GM21619 (cell line): Measurements from ENCODE around the gene ZNF544.
"Not testable (repeated sequence)": the region's sequence is repeated elsewhere in the genome, so short reads cannot be mapped to it uniquely, and the experiment has no call there.

Source experiments
- ATAC-seq: cut with Tn5 transposase; IDR thresholded peaks from one replicate; pipeline ENCODE4 v1.9.1; 2021; ENCODE audit not compliant: unreplicated experiment

Gene ZNF544

GRCh38 chr19:58304748-58305064, 76.0 kb downstream of the ZNF544 start:
- ATAC-seq, result no peak

GRCh38 chr19:58305065-58305931, 76.6 kb downstream of the ZNF544 start, which contains the start of gene ERVK3-1:
TSS of gene ERVK3-1 (plus strand) at chr19:58305377. CDS start at chr19:58312169, 6,792 bp downstream.
- peak; percentile 97 for ATAC-seq

GRCh38 chr19:58305932-58306323, 77.2 kb downstream of the ZNF544 start:
- ATAC-seq, result no peak

- ATAC-seq, result no peak
Observed at GRCh38 chr19:58307736-58308135, 79.0 kb downstream of the ZNF544 start.

GRCh38 chr19:58310685-58311084, 82.0 kb downstream of the ZNF544 start:
- not testable (repeated sequence) for ATAC-seq

GRCh38 chr19:58311345-58311865, 82.7 kb downstream of the ZNF544 start:
- ATAC-seq, result no peak
